Measurements from ENCODE around the gene KSR1.

GRCh38 chr17:27552276-27552732 lies 96.1 kb downstream of the KSR1 start:
- TF ChIP-seq POLR2A (IDR thresholded peaks at IDR 0.05) (no peak), EP300 (IDR thresholded peaks at IDR 0.05) (no peak), CTCF (IDR thresholded peaks at IDR 0.05) (no peak), POLR2AphosphoS5 (IDR thresholded peaks at IDR 0.05) (no peak)

Data from upper lobe of left lung (tissue), 4 donors.